Bronchial epithelial cell (primary cell): ENCODE measurements around the gene GLRX. TPM values are rescaled to one million over a fixed set of nuclear protein-coding genes. Genes with fewer than 3 reads are reported as not detected.

Source experiments
- DNase-seq: peaks from one replicate; pipeline ENCODE4 v3.0.0-alpha.2; 2010; ENCODE audit warnings: low read depth
- FAIRE-seq: peaks from 2 replicates; lab custom pipeline; 2011; peaks lifted over from hg19 to GRCh38; lab: Jason Lieb, UNC
- H3K27me3 ChIP-seq: 2 replicates; pipeline ENCODE4 v1.5.1; 2011; ENCODE audit warnings: low read length; ENCODE audit not compliant: control insufficient read depth, insufficient read depth
- H3K36me3 ChIP-seq: 2 replicates; pipeline ENCODE4 v1.5.1; 2011; ENCODE audit warnings: low read length; ENCODE audit not compliant: control insufficient read depth, insufficient read depth
- H3K4me3 ChIP-seq: 2 replicates; pipeline ENCODE4 v1.5.1; 2011; ENCODE audit warnings: mild to moderate bottlenecking, low read depth, low read length, control low read depth
- CTCF ChIP-seq: IDR thresholded peaks from 2 replicates; pipeline ENCODE4 v1.5.1; 2011; ENCODE audit warnings: mild to moderate bottlenecking, moderate library complexity, low read length, control low read depth, inconsistent platforms; ENCODE audit not compliant: insufficient read depth, severe bottlenecking
- total RNA-seq: library from RNA; depleted of rRNA; stranded (reverse); fragments of >200 nt; gene quantifications from 2 replicates; pipeline ENCODE4 v1.2.1, GENCODE V29; 2014

The GLRX gene
- total RNA-seq, 1 donor from 2014 or later = 8.7 TPM

GRCh38 chr5:95804736-95805539, 17.6 kb downstream of the GLRX start:
- no peak for FAIRE-seq
- TF ChIP-seq CTCF = no peak
- DNase-seq = no peak
- H3K27me3 ChIP-seq = no peaks in the 10 kb centered on the region
- H3K4me3 ChIP-seq = no peak overlapping the region
- H3K36me3 ChIP-seq = no peaks in the 10 kb centered on the region

GRCh38 chr5:95803271-95804148, 19.0 kb downstream of the GLRX start:
- TF ChIP-seq CTCF = no peak
- DNase-seq = no peak
- no peaks in the 10 kb centered on the region for H3K36me3 ChIP-seq
- no peak overlapping the region for H3K4me3 ChIP-seq
- no peak for FAIRE-seq
- H3K27me3 ChIP-seq = no peaks in the 10 kb centered on the region

GRCh38 chr5:95801961-95802360, 20.6 kb downstream of the GLRX start:
- DNase-seq = no peak
- Histone ChIP-seq H3K36me3 (no peaks in the 10 kb centered on the region), H3K27me3 (no peaks in the 10 kb centered on the region), H3K4me3 (no peak overlapping the region)
- no peak for TF ChIP-seq CTCF
- no peak for FAIRE-seq

GRCh38 chr5:95801532-95801931, 21.0 kb downstream of the GLRX start:
- no peak for FAIRE-seq

GRCh38 chr5:95800553-95800952, 22.0 kb downstream of the GLRX start:
- H3K27me3 ChIP-seq = no peaks in the 10 kb centered on the region
- DNase-seq (no peak), FAIRE-seq (no peak)
- TF ChIP-seq CTCF = no peak
- H3K4me3 ChIP-seq = no peak overlapping the region
- no peaks in the 10 kb centered on the region for H3K36me3 ChIP-seq

More at GRCh38 chr5:95801532-95801931, 21.0 kb downstream of the GLRX start:
- Histone ChIP-seq H3K36me3 (no peaks in the 10 kb centered on the region), H3K27me3 (no peaks in the 10 kb centered on the region), H3K4me3 (no peak overlapping the region)
- no peak for DNase-seq
- no peak for TF ChIP-seq CTCF
